HG03159 (cell line): Measurements from ENCODE around the gene MTF1.

Source experiments
- ATAC-seq: cut with Tn5 transposase; IDR thresholded peaks from one replicate; pipeline ENCODE4 v1.9.1; 2021; ENCODE audit warnings: mild to moderate bottlenecking, moderate library complexity; ENCODE audit not compliant: unreplicated experiment

Gene MTF1

GRCh38 chr1:37868466-37868865 lies 9.1 kb upstream of the MTF1 start:
- ATAC-seq = no peak

GRCh38 chr1:37867784-37868183 lies 8.4 kb upstream of the MTF1 start:
- ATAC-seq = no peak

- no peak for ATAC-seq
Measured at GRCh38 chr1:37866491-37866890, 7.1 kb upstream of the MTF1 start.

- no peak for ATAC-seq
Measured at GRCh38 chr1:37865348-37866120, 6.1 kb upstream of the MTF1 start.

GRCh38 chr1:37862330-37862729 lies 2.9 kb upstream of the MTF1 start:
- ATAC-seq = no peak

- ATAC-seq = no peak
Measured at GRCh38 chr1:37861151-37861550, 1.8 kb upstream of the MTF1 start.

- no peak for ATAC-seq
Measured at GRCh38 chr1:37860346-37860666, 914 bp upstream of the MTF1 start.

GRCh38 chr1:37858931-37859506 lies 373 bp downstream of the MTF1 start:
- ATAC-seq = peak; percentile 28

- no peak for ATAC-seq
Measured at GRCh38 chr1:37854406-37854805, 5.0 kb downstream of the MTF1 start.

GRCh38 chr1:37853157-37853556 lies 6.2 kb downstream of the MTF1 start:
- no peak for ATAC-seq

- ATAC-seq = no peak
Measured at GRCh38 chr1:37851782-37852210, 7.6 kb downstream of the MTF1 start.

- no peak for ATAC-seq
Measured at GRCh38 chr1:37851262-37851661, 8.1 kb downstream of the MTF1 start.

- ATAC-seq = no peak
Measured at GRCh38 chr1:37850352-37850955, 8.9 kb downstream of the MTF1 start.

- ATAC-seq = no peak
Measured at GRCh38 chr1:37849480-37849879, 9.9 kb downstream of the MTF1 start.

- no peak for ATAC-seq
Measured at GRCh38 chr1:37846647-37847339, 12.6 kb downstream of the MTF1 start.

- ATAC-seq = no peak
Measured at GRCh38 chr1:37845786-37846185, 13.6 kb downstream of the MTF1 start.

- no peak for ATAC-seq
Measured at GRCh38 chr1:37845049-37845646, 14.2 kb downstream of the MTF1 start.

GRCh38 chr1:37844536-37844935 lies 14.9 kb downstream of the MTF1 start:
- ATAC-seq = no peak

GRCh38 chr1:37841652-37842051 lies 17.7 kb downstream of the MTF1 start:
- no peak for ATAC-seq

- ATAC-seq = no peak
Measured at GRCh38 chr1:37840711-37841110, 18.7 kb downstream of the MTF1 start.

- ATAC-seq = no peak
Measured at GRCh38 chr1:37839676-37840075, 19.7 kb downstream of the MTF1 start.
